H1 (cell line): ENCODE measurements around the gene MEF2C. TPM values are rescaled to one million over a fixed set of nuclear protein-coding genes. Genes with fewer than 3 reads are reported as not detected.

Experiments used
- CTCF ChIA-PET: fragments of 300-600 bp; sonication (Branson Sonifier 250); formaldehyde crosslinking; loops from one replicate; lab custom pipeline; 2021; ENCODE audit not compliant: partially characterized antibody; lab: Charles Lee
- POLR2A ChIA-PET: fragments of 300-600 bp; sonication (Branson Sonifier 250); formaldehyde crosslinking; loops from one replicate; lab custom pipeline; 2021; ENCODE audit warnings: inconsistent platforms; ENCODE audit not compliant: partially characterized antibody; lab: Charles Lee
- DNase-seq, 2 experiments: peaks; one replicate each; pipeline versions ENCODE4 v3.0.0 to v3.0.0-alpha.2; 2010 to 2022; ENCODE audit warnings: low spot score in 2 of 2, low read depth in 1 of 2, mixed read lengths in 1 of 2
- FAIRE-seq: peaks from 2 replicates; lab custom pipeline; 2011; peaks lifted over from hg19 to GRCh38; lab: Jason Lieb, UNC
- H2AFZ ChIP-seq: 2 replicates; pipeline ENCODE4 v1.8.1; 2012; ENCODE audit warnings: low read length, inconsistent platforms
- H2AK5ac ChIP-seq: 2 replicates; pipeline ENCODE4 v1.6.1; 2013; ENCODE audit warnings: low read depth, low read length
- H2BK120ac ChIP-seq: replicated peaks from 2 replicates; pipeline ENCODE3; 2013; ENCODE audit warnings: low read depth, low read length, inconsistent platforms
- H2BK12ac ChIP-seq: 2 replicates; pipeline ENCODE4 v1.6.1; 2013; ENCODE audit warnings: low read depth, low read length
- H2BK15ac ChIP-seq: 2 replicates; pipeline ENCODE4 v1.6.1; 2013; ENCODE audit warnings: low read length
- H2BK20ac ChIP-seq: 2 replicates; pipeline ENCODE4 v1.6.1; 2013; ENCODE audit warnings: low read length
- H2BK5ac ChIP-seq: 2 replicates; pipeline ENCODE4 v1.6.1; 2013; ENCODE audit warnings: low read depth, low read length
- H3K14ac ChIP-seq: 2 replicates; pipeline ENCODE4 v1.6.1; 2013; ENCODE audit warnings: inconsistent platforms; ENCODE audit not compliant: insufficient read length
- H3K18ac ChIP-seq: 2 replicates; pipeline ENCODE4 v1.6.1; 2013; ENCODE audit warnings: low read length; ENCODE audit errors: extremely low read depth
- H3K23ac ChIP-seq: 2 replicates; pipeline ENCODE4 v1.6.1; 2013; ENCODE audit warnings: inconsistent platforms; ENCODE audit not compliant: insufficient read length
- H3K23me2 ChIP-seq: 2 replicates; pipeline ENCODE4 v1.6.1; 2013; ENCODE audit warnings: low read depth, low read length
- H3K27ac ChIP-seq: 2 replicates; pipeline ENCODE4 v1.6.1; 2011; ENCODE audit warnings: low read depth, low read length, inconsistent platforms
- H3K27me3 ChIP-seq, 4 experiments: replicated peaks in 1 of 4; 1 replicate in 1 of 4; 2 replicates in 3 of 4; pipeline versions ENCODE4 v1.6.1 to v1.8.1; 2011 to 2013; ENCODE audit warnings: low read length in 3 of 4, mild to moderate bottlenecking in 3 of 4, inconsistent platforms in 2 of 4, mixed read lengths in 2 of 4, moderate library complexity in 1 of 4; ENCODE audit not compliant: control insufficient read depth in 3 of 4, insufficient read depth in 3 of 4; ENCODE audit errors: extremely low read depth in 1 of 4
- H3K36me3 ChIP-seq, 4 experiments: 2 replicates each; pipeline versions ENCODE4 v1.6.1 to v1.8.1; 2011 to 2013; ENCODE audit warnings: mild to moderate bottlenecking in 4 of 4, low read length in 3 of 4, moderate library complexity in 2 of 4, control low read depth in 1 of 4, inconsistent platforms in 1 of 4; ENCODE audit not compliant: insufficient read depth in 4 of 4, control insufficient read depth in 2 of 4
- H3K4ac ChIP-seq: replicated peaks from 2 replicates; pipeline ENCODE3; 2013; ENCODE audit warnings: low read length, low read depth, mixed read lengths, inconsistent platforms; ENCODE audit not compliant: insufficient read length
- H3K4me1 ChIP-seq, 4 experiments: replicated peaks in 1 of 4; 1 replicate in 1 of 4; 2 replicates in 3 of 4; pipeline versions ENCODE4 v1.6.1 to v1.8.1; 2011 to 2013; ENCODE audit warnings: low read length in 3 of 4, inconsistent platforms in 2 of 4, mixed read lengths in 1 of 4; ENCODE audit not compliant: insufficient read depth in 4 of 4, control insufficient read depth in 3 of 4
- H3K4me2 ChIP-seq, 2 experiments: 2 replicates each; pipeline versions ENCODE4 v1.6.1 to v1.8.1; 2011 to 2013; ENCODE audit warnings: low read depth in 2 of 2, low read length in 2 of 2, control low read depth in 1 of 2, inconsistent platforms in 1 of 2, mild to moderate bottlenecking in 1 of 2; ENCODE audit not compliant: insufficient read depth in 1 of 2
- H3K4me3 ChIP-seq, 4 experiments: fragments of 200-600, 300-600 bp in 1 of 4; sonication (generic), shearing (Covaris generic), sonication (Bioruptor Twin) in 1 of 4; 2 replicates each; pipeline versions ENCODE4 v1.5.1 to v1.8.1; 2011 to 2016; ENCODE audit warnings: low read length in 4 of 4, low read depth in 3 of 4, control low read depth in 2 of 4, inconsistent platforms in 2 of 4, mild to moderate bottlenecking in 2 of 4, mixed read lengths in 1 of 4, moderate library complexity in 1 of 4; ENCODE audit not compliant: insufficient read depth in 2 of 4; ENCODE audit errors: extremely low read depth in 1 of 4
- H3K56ac ChIP-seq: replicated peaks from 2 replicates; pipeline ENCODE3; 2013; ENCODE audit warnings: low read depth, mild to moderate bottlenecking, mixed read lengths, low read length, inconsistent platforms; ENCODE audit not compliant: insufficient read length
- H3K79me1 ChIP-seq: 2 replicates; pipeline ENCODE4 v1.6.1; 2013; ENCODE audit warnings: low read depth, low read length, control low read depth
- H3K79me2 ChIP-seq, 2 experiments: 2 replicates each; pipeline versions ENCODE4 v1.6.1 to v1.8.1; 2012 to 2013; ENCODE audit warnings: low read length in 2 of 2, mild to moderate bottlenecking in 2 of 2, inconsistent platforms in 1 of 2; ENCODE audit not compliant: insufficient read depth in 2 of 2, control insufficient read depth in 1 of 2
- H3K9ac ChIP-seq, 4 experiments: replicated peaks in 1 of 4; 1 replicate in 1 of 4; 2 replicates in 3 of 4; pipeline versions ENCODE4 v1.6.1 to v1.8.1; 2011 to 2013; ENCODE audit warnings: low read depth in 3 of 4, low read length in 3 of 4, control low read depth in 2 of 4, mild to moderate bottlenecking in 2 of 4, moderate library complexity in 2 of 4, inconsistent platforms in 1 of 4; ENCODE audit errors: extremely low read depth in 1 of 4
- H3K9me3 ChIP-seq, 2 experiments: 2 replicates each; pipeline versions ENCODE4 v1.6.1 to v1.8.1; 2012 to 2013; ENCODE audit warnings: mild to moderate bottlenecking in 2 of 2, moderate library complexity in 2 of 2, control low read depth in 1 of 2, inconsistent platforms in 1 of 2, low read depth in 1 of 2, low read length in 1 of 2, mixed read lengths in 1 of 2; ENCODE audit not compliant: insufficient read depth in 2 of 2
- H4K20me1 ChIP-seq, 2 experiments: replicated peaks in 1 of 2; 2 replicates each; pipeline versions ENCODE3 to v1.8.1; 2011 to 2013; ENCODE audit warnings: inconsistent platforms in 2 of 2, low read length in 2 of 2, mild to moderate bottlenecking in 1 of 2; ENCODE audit not compliant: insufficient read depth in 2 of 2, control insufficient read depth in 1 of 2
- H4K5ac ChIP-seq: 2 replicates; pipeline ENCODE4 v1.6.1; 2013; ENCODE audit warnings: low read length, low read depth, mixed read lengths, inconsistent platforms; ENCODE audit not compliant: insufficient read length
- H4K8ac ChIP-seq: 2 replicates; pipeline ENCODE4 v1.8.0; 2013; ENCODE audit warnings: mild to moderate bottlenecking, moderate library complexity, low read length, inconsistent platforms; ENCODE audit not compliant: insufficient read depth; ENCODE audit errors: extremely low read depth
- H4K91ac ChIP-seq: replicated peaks from 2 replicates; pipeline ENCODE3; 2013; ENCODE audit warnings: low read length, mixed read lengths, inconsistent platforms; ENCODE audit not compliant: insufficient read length
- BRCA1 ChIP-seq: IDR thresholded peaks from 2 replicates; pipeline ENCODE4 v1.6.1; 2012; ENCODE audit warnings: low read depth, low read length, improper control_type of control experiment
- FOSL1 ChIP-seq: IDR thresholded peaks from 2 replicates; pipeline ENCODE4 v1.6.1; 2011; ENCODE audit warnings: mild to moderate bottlenecking, low read depth, low read length, moderate library complexity; ENCODE audit not compliant: insufficient read depth
- KDM4A ChIP-seq: IDR thresholded peaks from one replicate; pipeline ENCODE4 v1.7.1; 2012; ENCODE audit warnings: low read depth, mild to moderate bottlenecking, moderate library complexity, low read length, inconsistent platforms; ENCODE audit not compliant: severe bottlenecking
- NRF1 ChIP-seq: IDR thresholded peaks from 2 replicates; pipeline ENCODE4 v1.6.1; 2011; ENCODE audit warnings: mild to moderate bottlenecking, low read depth, low read length, improper control_type of control experiment
- SIN3A ChIP-seq, 2 experiments: IDR thresholded peaks in 1 of 2; conservative IDR thresholded peaks in 1 of 2; 2 replicates each; pipeline ENCODE4 v1.6.1; 2011 to 2012; ENCODE audit warnings: low read length in 2 of 2, improper control_type of control experiment in 1 of 2, low read depth in 1 of 2, mild to moderate bottlenecking in 1 of 2
- SIRT6 ChIP-seq: IDR thresholded peaks from one replicate; pipeline ENCODE4 v1.7.1; 2012; ENCODE audit warnings: low read length, inconsistent platforms
- SP2 ChIP-seq: IDR thresholded peaks from 2 replicates; pipeline ENCODE4 v1.6.1; 2012; ENCODE audit warnings: mild to moderate bottlenecking, low read length, inconsistent platforms
- WGBS, 2 experiments: shearing (Covaris generic) in 1 of 2; methylation state at CpG; one replicate each; pipeline versions ENCODE4 v1.1.6 to v1.1.7; 2013 to 2015; ENCODE audit warnings: low lambda C conversion rate in 2 of 2, mixed read lengths in 2 of 2, inconsistent platforms in 1 of 2, low coverage in 1 of 2, missing lambda C conversion rate in 1 of 2; ENCODE audit not compliant: insufficient replicate concordance in 2 of 2, insufficient coverage in 1 of 2, insufficient read length in 1 of 2; ENCODE audit errors: extremely low coverage in 1 of 2, missing lambda C conversion rate in 1 of 2; 5-methylcytosine and 5-hydroxymethylcytosine counted together
- polyA plus RNA-seq, 7 experiments: library from polyadenylated mRNA; depleted of rRNA in 3 of 7; stranded (reverse) in 5 of 7; unstranded in 2 of 7; fragments of >200 nt in 5 of 7; fragments of 200-250 nt in 2 of 7; gene quantifications; 1 replicate in 5 of 7; 2 replicates in 1 of 7; 4 replicates in 1 of 7; pipeline versions ENCODE4 v1.2.1 to v1.2.3, GENCODE V29; 2011 to 2013; ENCODE audit warnings: missing spikeins in 2 of 7, mixed read lengths in 2 of 7
- total RNA-seq: library from RNA; stranded (reverse); fragmentation: NEBNext Ultra II Directional; extraction: Animal tissue kit (Norgen Biotek cat#: 25700); gene quantifications from 2 replicates; pipeline ENCODE4 v1.2.1, GENCODE V29; 2021
- TF ChIP-seq, protein P1 (sequence below): IDR thresholded peaks from 2 replicates; pipeline ENCODE4 v1.6.1; 2012; ENCODE audit warnings: low read length, inconsistent platforms
- TF ChIP-seq, protein P2 (sequence below): IDR thresholded peaks from 2 replicates; pipeline ENCODE4 v1.6.1; 2011; ENCODE audit warnings: low read length, improper control_type of control experiment
- TF ChIP-seq, protein P3 (sequence below): IDR thresholded peaks from 2 replicates; pipeline ENCODE4 v1.6.1; 2011; ENCODE audit warnings: low read depth, mild to moderate bottlenecking, low read length; ENCODE audit not compliant: insufficient read depth

Gene MEF2C
- total and polyA plus RNA-seq, 2 of the 8 experiments (the other 6 are each of a cell fraction or from before 2014, with no cell fraction given), result 0.59 to 0.99 TPM

DNA sequence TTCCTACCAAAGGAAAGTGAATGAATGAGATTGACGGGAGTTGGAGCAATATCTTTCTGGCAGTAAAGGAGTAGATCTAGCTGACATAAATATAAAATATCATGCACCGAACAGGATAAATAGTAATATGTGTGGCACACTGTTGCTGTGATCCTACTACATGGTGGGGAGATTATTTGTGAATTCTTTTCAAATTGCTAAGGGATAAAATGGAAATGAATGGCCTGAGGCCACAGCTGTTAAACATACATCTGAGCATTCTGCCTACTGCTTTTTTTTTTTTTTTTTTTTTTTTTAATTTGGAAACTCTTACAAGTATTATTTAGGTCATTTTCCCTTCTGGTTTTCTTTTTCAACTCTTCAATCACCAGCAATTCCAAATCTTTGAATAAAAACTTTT, 66.8 kb downstream of the MEF2C start:
- Histone ChIP-seq H3K27me3 (no peaks in the 10 kb centered on the region), H2BK5ac (no peak overlapping the region), H3K23me2 (no peaks in the 10 kb centered on the region), H3K56ac (no peak overlapping the region), H3K23ac (no peak overlapping the region), H3K9ac (no peak overlapping the region), H3K4me1 (peaks cover 0 to 8% (median 4%) of the 10 kb centered on the region in 4 experiments; a peak in 6 of 7 replicates), H3K14ac (no peak overlapping the region), H2BK15ac (no peak overlapping the region), H3K79me2 (no peaks in the 10 kb centered on the region), H4K20me1 (no peaks in the 10 kb centered on the region), H3K4me2 (no peak overlapping the region), H3K9me3 (no peaks in the 10 kb centered on the region), H4K91ac (no peak overlapping the region), H2BK12ac (no peak overlapping the region), H2AK5ac (no peak overlapping the region), H3K18ac (no peak overlapping the region), H3K79me1 (no peaks in the 10 kb centered on the region), H2BK120ac (no peak overlapping the region), H4K8ac (no peak overlapping the region), H2AFZ (no peak overlapping the region), H2BK20ac (no peak overlapping the region), H3K4me3 (no peak overlapping the region), H3K4ac (no peak overlapping the region), H3K36me3 (no peaks in the 10 kb centered on the region), H3K27ac (no peak overlapping the region), H4K5ac (no peak overlapping the region)
- POLR2A ChIA-PET, result no interaction called here
- no peak for FAIRE-seq
- 86% methylated on average over 2 of the region's 2 CpGs; no CpG with 5 or more reads in 1 of the 2 experiments for WGBS, 2 experiments
- CTCF ChIA-PET, result interaction anchor here (5.8 kb wide), 1 partner anchor 13 kb away, joined by 38 read pairs; no protein-coding TSS in a partner anchor
- DNase-seq, result no peak
- TF ChIP-seq, protein P1, sequence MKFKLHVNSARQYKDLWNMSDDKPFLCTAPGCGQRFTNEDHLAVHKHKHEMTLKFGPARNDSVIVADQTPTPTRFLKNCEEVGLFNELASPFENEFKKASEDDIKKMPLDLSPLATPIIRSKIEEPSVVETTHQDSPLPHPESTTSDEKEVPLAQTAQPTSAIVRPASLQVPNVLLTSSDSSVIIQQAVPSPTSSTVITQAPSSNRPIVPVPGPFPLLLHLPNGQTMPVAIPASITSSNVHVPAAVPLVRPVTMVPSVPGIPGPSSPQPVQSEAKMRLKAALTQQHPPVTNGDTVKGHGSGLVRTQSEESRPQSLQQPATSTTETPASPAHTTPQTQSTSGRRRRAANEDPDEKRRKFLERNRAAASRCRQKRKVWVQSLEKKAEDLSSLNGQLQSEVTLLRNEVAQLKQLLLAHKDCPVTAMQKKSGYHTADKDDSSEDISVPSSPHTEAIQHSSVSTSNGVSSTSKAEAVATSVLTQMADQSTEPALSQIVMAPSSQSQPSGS, result no peak
- no peak for TF ChIP-seq BRCA1
- TF ChIP-seq KDM4A, result no peak
- TF ChIP-seq SIRT6, result no peak
- TF ChIP-seq, protein P2, sequence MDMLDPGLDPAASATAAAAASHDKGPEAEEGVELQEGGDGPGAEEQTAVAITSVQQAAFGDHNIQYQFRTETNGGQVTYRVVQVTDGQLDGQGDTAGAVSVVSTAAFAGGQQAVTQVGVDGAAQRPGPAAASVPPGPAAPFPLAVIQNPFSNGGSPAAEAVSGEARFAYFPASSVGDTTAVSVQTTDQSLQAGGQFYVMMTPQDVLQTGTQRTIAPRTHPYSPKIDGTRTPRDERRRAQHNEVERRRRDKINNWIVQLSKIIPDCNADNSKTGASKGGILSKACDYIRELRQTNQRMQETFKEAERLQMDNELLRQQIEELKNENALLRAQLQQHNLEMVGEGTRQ, result no peak
- TF ChIP-seq, protein P3, sequence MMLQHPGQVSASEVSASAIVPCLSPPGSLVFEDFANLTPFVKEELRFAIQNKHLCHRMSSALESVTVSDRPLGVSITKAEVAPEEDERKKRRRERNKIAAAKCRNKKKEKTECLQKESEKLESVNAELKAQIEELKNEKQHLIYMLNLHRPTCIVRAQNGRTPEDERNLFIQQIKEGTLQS, result no peak
- TF ChIP-seq FOSL1, result no peak
- TF ChIP-seq SP2, result no peak
- TF ChIP-seq SIN3A (conservative IDR thresholded peaks at IDR 0.05 in 1 of 2, IDR thresholded peaks at IDR 0.05 in 1 of 2; ENCODE audit: low read depth in 1 of 2, low read length in 2 of 2), result no peak
- no peak for TF ChIP-seq NRF1
